Loucy (cell line): ENCODE data around the gene P2RX3.

Experiments
- H2AFZ ChIP-seq: fragments of 200-600 bp; sonication (generic); 2 replicates; pipeline ENCODE4 v1.6.0; 2016; ENCODE audit warnings: antibody characterized with exemption, mild to moderate bottlenecking, low read length, moderate library complexity
- H3F3A ChIP-seq: fragments of 200-600 bp; 2 replicates; pipeline ENCODE4 v1.6.0; 2016; ENCODE audit warnings: antibody characterized with exemption, low read depth, mild to moderate bottlenecking
- H3K27me3 ChIP-seq: fragments of 200-600 bp; sonication (generic); 2 replicates; pipeline ENCODE4 v1.6.1; 2014; ENCODE audit warnings: low read length, mild to moderate bottlenecking; ENCODE audit not compliant: insufficient read depth, poor library complexity, severe bottlenecking
- H3K36me3 ChIP-seq: fragments of 200-600 bp; sonication (generic); 2 replicates; pipeline ENCODE4 v1.6.1; 2016; ENCODE audit warnings: low read length; ENCODE audit not compliant: insufficient read depth
- H3K4me1 ChIP-seq: fragments of 200-600 bp; sonication (generic); 2 replicates; pipeline ENCODE4 v1.5.1; 2014; ENCODE audit warnings: low read length, mild to moderate bottlenecking; ENCODE audit not compliant: insufficient read depth, poor library complexity, severe bottlenecking
- H3K4me2 ChIP-seq: fragments of 200-600 bp; sonication (generic); 2 replicates; pipeline ENCODE4 v1.6.0; 2014; ENCODE audit warnings: antibody characterized with exemption, low read length, low read depth, mild to moderate bottlenecking; ENCODE audit not compliant: poor library complexity, severe bottlenecking
- H3K4me3 ChIP-seq: fragments of 200-600 bp; sonication (generic); 2 replicates; pipeline ENCODE4 v1.5.1; 2014; ENCODE audit warnings: low read length, mild to moderate bottlenecking, mixed read lengths; ENCODE audit not compliant: poor library complexity, severe bottlenecking
- H3K79me2 ChIP-seq: fragments of 200-600 bp; sonication (generic); 2 replicates; pipeline ENCODE4 v1.6.1; 2014; ENCODE audit warnings: low read length; ENCODE audit not compliant: insufficient read depth
- H3K9ac ChIP-seq: fragments of 200-600 bp; sonication (generic); 2 replicates; pipeline ENCODE4 v1.6.0; 2014; ENCODE audit warnings: mild to moderate bottlenecking, low read depth, low read length, moderate library complexity; ENCODE audit not compliant: poor library complexity, severe bottlenecking
- H3K9me2 ChIP-seq: fragments of 200-600 bp; sonication (generic); replicated peaks from 2 replicates; pipeline ENCODE4 v1.6.1; 2016; ENCODE audit warnings: low read depth, low read length, mixed read lengths
- H3K9me3 ChIP-seq: fragments of 200-600 bp; sonication (generic); 2 replicates; pipeline ENCODE4 v1.6.1; 2014; ENCODE audit warnings: mild to moderate bottlenecking, antibody characterized with exemption, low read length, low read depth; ENCODE audit not compliant: insufficient read depth
- H4K20me1 ChIP-seq: fragments of 200-600 bp; sonication (generic); 2 replicates; pipeline ENCODE4 v1.6.0; 2014; ENCODE audit warnings: antibody characterized with exemption, low read length, mild to moderate bottlenecking; ENCODE audit not compliant: insufficient read depth, poor library complexity, severe bottlenecking
- CTCF ChIP-seq: fragments of 200-600 bp; sonication (generic); conservative IDR thresholded peaks from 2 replicates; pipeline ENCODE4 v1.5.1; 2014; ENCODE audit warnings: mild to moderate bottlenecking, antibody characterized with exemption, low read length
- EZH2phosphoT487 ChIP-seq: fragments of 200-600 bp; IDR thresholded peaks from 2 replicates; pipeline ENCODE4 v1.6.1; 2018; ENCODE audit warnings: antibody characterized with exemption, mild to moderate bottlenecking, moderate library complexity, borderline replicate concordance

The P2RX3 gene

GRCh38 chr11:57324886-57325734, 13.0 kb upstream of the P2RX3 start, which contains the start of gene TNKS1BP1:
TNKS1BP1 (minus strand) TSS chr11:57324952; CDS start chr11:57321885, 3,067 bp downstream.
- H4K20me1 ChIP-seq, result peaks cover 5% of the 10 kb centered on the region
- H3F3A ChIP-seq, result no peaks in the 10 kb centered on the region
- peaks cover 41% of the 10 kb centered on the region; the same call in 1 of the 2 replicates for H3K36me3 ChIP-seq
- H3K9me3 ChIP-seq, result no peaks in the 10 kb centered on the region
- H3K4me2 ChIP-seq, result peak within 1 kb of the TSS; percentile 88
- H3K9me2 ChIP-seq, result no peaks in the 10 kb centered on the region
- H3K4me1 ChIP-seq, result peaks cover 33% of the 10 kb centered on the region
- H3K79me2 ChIP-seq, result peaks cover 9% of the 10 kb centered on the region; the same call in 1 of the 2 replicates
- H3K27me3 ChIP-seq, result no peaks in the 10 kb centered on the region
- no peak for TF ChIP-seq EZH2phosphoT487
- TF ChIP-seq CTCF, result no peak
- H3K4me3 ChIP-seq, result peak within 1 kb of the TSS; percentile 79
- H2AFZ ChIP-seq, result peak within 1 kb of the TSS; percentile 74
- peak within 1 kb of the TSS; percentile 84 for H3K9ac ChIP-seq

- H2AFZ ChIP-seq, result no peak overlapping the region
- no peaks in the 10 kb centered on the region for H3K9me2 ChIP-seq
- H3K4me3 ChIP-seq, result peak overlapping the region; percentile 79
- no peaks in the 10 kb centered on the region for H3K27me3 ChIP-seq
- no peaks in the 10 kb centered on the region for H3F3A ChIP-seq
- peak overlapping the region; percentile 84 for H3K9ac ChIP-seq
- H3K4me2 ChIP-seq, result peak overlapping the region; percentile 88
- H3K36me3 ChIP-seq, result peaks cover 47% of the 10 kb centered on the region; the same call in 1 of the 2 replicates
- peaks cover 33% of the 10 kb centered on the region for H3K4me1 ChIP-seq
- no peak for TF ChIP-seq CTCF
- TF ChIP-seq EZH2phosphoT487, result no peak
- no peaks in the 10 kb centered on the region for H3K9me3 ChIP-seq
- H4K20me1 ChIP-seq, result peaks cover 5% of the 10 kb centered on the region
- H3K79me2 ChIP-seq, result peaks cover 13% of the 10 kb centered on the region; the same call in 1 of the 2 replicates
Measured at GRCh38 chr11:57325735-57326048, 12.5 kb upstream of the P2RX3 start.

GRCh38 chr11:57327721-57328120, 10.4 kb upstream of the P2RX3 start:
- peaks cover 24% of the 10 kb centered on the region for H3K4me1 ChIP-seq
- no peaks in the 10 kb centered on the region for H3K9me2 ChIP-seq
- no peaks in the 10 kb centered on the region for H3K9me3 ChIP-seq
- no peaks in the 10 kb centered on the region for H3K27me3 ChIP-seq
- H4K20me1 ChIP-seq, result peaks cover 3% of the 10 kb centered on the region
- no peak overlapping the region for H3K9ac ChIP-seq
- TF ChIP-seq EZH2phosphoT487 (no peak), CTCF (no peak)
- H3K36me3 ChIP-seq, result peaks cover 67% of the 10 kb centered on the region; the same call in 1 of the 2 replicates
- no peak overlapping the region for H3K4me2 ChIP-seq
- no peak overlapping the region for H2AFZ ChIP-seq
- H3F3A ChIP-seq, result no peaks in the 10 kb centered on the region
- H3K4me3 ChIP-seq, result no peak overlapping the region
- peaks cover 29% of the 10 kb centered on the region; the same call in 1 of the 2 replicates for H3K79me2 ChIP-seq
